H1 (cell line): ENCODE data around the gene MAFB. TPM values are rescaled to one million over a fixed set of nuclear protein-coding genes. Genes with fewer than 3 reads are reported as not detected.

Source experiments
- BCL11A ChIP-seq, 2 experiments: IDR thresholded peaks; one replicate each; pipeline ENCODE4 v1.6.1; 2011; ENCODE audit warnings: low read depth in 2 of 2, low read length in 2 of 2, mild to moderate bottlenecking in 2 of 2
- CBX5 ChIP-seq: fragments of 300-800, 300-1000 bp; sonication (generic); IDR thresholded peaks from 2 replicates; pipeline ENCODE4 v1.7.1; 2016; ENCODE audit warnings: antibody characterized with exemption, low read length, low read depth
- CHD2 ChIP-seq: IDR thresholded peaks from 2 replicates; pipeline ENCODE4 v1.6.1; 2012; ENCODE audit warnings: low read length, improper control_type of control experiment
- POLR2A ChIP-seq, 2 experiments: IDR thresholded peaks; 1 replicate in 1 of 2; 2 replicates in 1 of 2; pipeline ENCODE4 v1.6.1; 2011; ENCODE audit warnings: low read depth in 2 of 2, low read length in 2 of 2, mild to moderate bottlenecking in 2 of 2; ENCODE audit errors: control extremely low read depth in 1 of 2
- RFX5 ChIP-seq: IDR thresholded peaks from 2 replicates; pipeline ENCODE4 v1.6.1; 2011; ENCODE audit warnings: low read depth, low read length, improper control_type of control experiment, borderline replicate concordance
- SP1 ChIP-seq: IDR thresholded peaks from 2 replicates; pipeline ENCODE4 v1.6.1; 2011; ENCODE audit warnings: low read depth, low read length
- SUZ12 ChIP-seq: fragments of 200-600 bp; sonication (generic); IDR thresholded peaks from 2 replicates; pipeline ENCODE4 v1.6.1; 2012; ENCODE audit warnings: mild to moderate bottlenecking, inconsistent platforms, low read length, moderate library complexity, mixed read lengths
- polyA plus RNA-seq, 7 experiments: library from polyadenylated mRNA; depleted of rRNA in 3 of 7; stranded (reverse) in 5 of 7; unstranded in 2 of 7; fragments of >200 nt in 5 of 7; fragments of 200-250 nt in 2 of 7; gene quantifications; 1 replicate in 5 of 7; 2 replicates in 1 of 7; 4 replicates in 1 of 7; pipeline versions ENCODE4 v1.2.1 to v1.2.3, GENCODE V29; 2011 to 2013; ENCODE audit warnings: missing spikeins in 2 of 7, mixed read lengths in 2 of 7
- total RNA-seq: library from RNA; stranded (reverse); fragmentation: NEBNext Ultra II Directional; extraction: Animal tissue kit (Norgen Biotek cat#: 25700); gene quantifications from 2 replicates; pipeline ENCODE4 v1.2.1, GENCODE V29; 2021

The MAFB gene
- total and polyA plus RNA-seq, 2 of the 8 experiments (the other 6 are each of a cell fraction or from before 2014, with no cell fraction given): 0.83 to 1.8 TPM

DNA sequence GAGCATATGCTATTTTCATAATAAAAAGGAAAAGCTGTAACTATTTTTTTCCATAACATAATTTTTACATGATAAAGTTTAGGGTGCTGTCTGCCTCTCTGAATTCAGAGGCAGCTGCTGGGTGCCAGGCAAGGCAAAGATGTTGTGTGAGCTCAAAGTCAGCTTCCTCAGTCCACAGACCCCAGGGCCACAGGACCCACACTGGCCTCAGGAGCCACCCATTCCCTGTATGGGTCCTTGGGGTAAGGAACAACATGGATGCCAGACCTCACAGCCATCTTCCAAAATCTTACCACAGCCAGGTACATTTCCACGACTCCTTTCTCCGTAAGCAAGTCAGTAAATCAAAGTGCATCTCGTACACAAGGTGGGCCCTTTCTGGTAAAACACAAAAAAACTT lies 16.4 kb upstream of the MAFB start (continued):
- TF ChIP-seq CHD2 (no peak), SUZ12 (no peak), CBX5 (no peak), POLR2A (IDR thresholded peaks at IDR 0.05; ENCODE audit: control extremely low read depth in 1 of 2, low read depth in 2 of 2, low read length in 2 of 2) (no peak), RFX5 (no peak), SP1 (no peak), BCL11A (IDR thresholded peaks at IDR 0.05; ENCODE audit: low read depth in 2 of 2, low read length in 2 of 2) (no peak)
